ENCODE measurements around the gene KIAA1755.

- TF ChIP-seq CTCF (IDR thresholded peaks at IDR 0.05) (no peak), POLR2A (IDR thresholded peaks at IDR 0.05) (no peak)
Measured at GRCh38 chr20:38307371-38308046, 47.0 kb upstream of the KIAA1755 start.

All from breast epithelium (tissue), 3 donors.